ENCODE results near the gene METTL14. TPM values are rescaled to one million over a fixed set of nuclear protein-coding genes. Genes with fewer than 3 reads are reported as not detected.

The METTL14 gene
- total RNA-seq, 1 donor, result 9.2 TPM

DNA sequence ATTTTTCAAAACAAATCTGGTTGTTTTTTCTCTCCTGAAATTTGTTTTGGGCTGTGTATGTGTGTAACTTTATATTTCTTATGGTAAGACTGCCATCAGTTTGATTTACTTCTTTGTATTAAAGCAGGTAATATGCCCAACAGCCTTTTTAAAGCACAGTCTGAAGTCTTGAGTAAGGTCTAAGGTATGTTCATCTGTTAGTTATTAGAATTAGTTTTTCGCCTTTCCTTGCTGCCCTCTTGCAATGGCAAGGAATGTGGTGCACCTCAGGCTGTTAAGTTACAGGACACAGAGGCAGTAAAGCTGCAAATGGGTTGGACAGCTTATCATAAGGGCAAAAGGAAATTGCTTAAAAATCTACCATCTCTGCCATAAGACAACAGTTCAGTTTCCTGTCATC, 71.8 kb downstream of the METTL14 start:
- DNase-seq (ENCODE audit: low read depth in 2 of 3, low spot score in 2 of 3), result no peak

DNA sequence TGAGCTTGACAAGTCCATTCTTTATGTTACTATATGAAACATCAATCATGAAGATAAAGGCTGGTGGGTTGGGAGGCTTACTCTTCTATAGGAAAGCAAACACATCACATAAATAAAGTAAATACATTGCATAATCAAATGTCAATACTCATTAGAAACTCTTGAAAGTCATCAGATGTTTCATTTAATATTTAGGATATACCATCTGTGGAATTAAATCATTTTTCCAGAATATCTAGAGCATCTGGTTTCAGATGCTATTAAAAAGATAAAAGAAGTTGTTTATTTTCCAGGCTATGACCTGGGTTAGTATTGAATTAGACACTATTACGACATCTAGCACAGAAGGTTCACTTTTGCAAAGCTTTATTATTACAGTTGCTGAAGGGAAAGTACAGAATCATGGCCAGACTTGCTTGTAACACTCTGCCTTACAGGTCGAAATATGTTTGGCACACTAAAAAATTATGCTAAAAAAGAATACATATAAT, 72.6 kb downstream of the METTL14 start:
- DNase-seq (ENCODE audit: low read depth in 2 of 3, low spot score in 2 of 3), result no peak

DNA sequence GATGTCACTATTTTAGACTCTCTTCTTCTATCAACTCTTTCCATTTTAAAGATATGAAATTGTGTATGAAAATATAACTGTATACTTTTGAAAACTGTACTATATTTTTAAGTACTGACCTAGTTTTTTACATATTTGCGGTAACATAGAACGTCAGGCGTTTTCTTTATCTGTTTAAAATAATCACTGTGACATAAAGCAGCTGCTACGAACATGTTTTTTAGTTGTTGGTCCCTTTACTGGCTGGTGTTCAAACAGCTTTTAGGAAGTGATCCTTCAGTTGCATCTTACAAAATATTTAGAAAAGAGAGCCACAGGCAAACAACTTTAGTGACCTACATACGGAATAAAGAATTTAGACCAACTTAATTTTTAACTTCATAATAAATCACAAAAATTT, 73.1 kb downstream of the METTL14 start:
- no peak for DNase-seq (ENCODE audit: low read depth in 2 of 3, low spot score in 2 of 3)

DNA sequence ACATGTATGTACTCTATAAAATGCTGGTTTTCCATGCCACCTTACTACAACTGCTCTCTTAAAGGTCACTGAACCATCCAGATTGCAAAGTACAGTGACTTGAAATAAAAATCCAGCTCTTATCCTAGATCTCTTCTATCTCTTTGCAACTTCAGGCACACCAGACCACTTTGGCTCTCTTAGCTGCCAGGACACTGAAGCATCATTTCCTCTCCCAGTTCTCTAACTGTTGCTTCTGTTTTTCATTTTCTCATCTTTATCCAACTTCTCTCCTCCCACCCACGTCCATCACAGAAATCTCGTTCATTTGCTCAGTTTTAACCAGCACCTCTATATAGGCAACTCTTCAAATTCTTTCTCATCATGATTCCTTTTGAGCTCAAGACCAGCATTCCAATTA, 74.3 kb downstream of the METTL14 start:
- no peak for DNase-seq (ENCODE audit: low read depth in 2 of 3, low spot score in 2 of 3)

DNA sequence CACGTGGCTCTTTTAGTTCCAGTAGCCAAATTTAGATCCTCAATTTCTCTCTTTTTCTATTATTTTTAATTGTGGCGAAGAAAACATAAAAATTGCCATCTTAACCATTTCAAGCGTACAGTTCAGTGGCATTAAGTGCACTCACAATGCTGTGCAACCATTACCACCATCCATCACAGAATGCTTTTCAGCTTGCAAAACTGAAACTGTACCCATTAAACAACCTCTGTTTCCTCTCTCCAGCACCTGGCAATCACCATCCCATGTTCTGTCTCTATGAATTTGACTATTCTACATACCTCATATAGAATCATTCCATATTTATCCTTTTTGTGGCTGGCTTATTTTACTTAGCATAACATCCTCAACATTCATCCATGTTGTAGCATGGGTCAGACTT, 74.9 kb downstream of the METTL14 start:
- no peak for DNase-seq (ENCODE audit: low read depth in 2 of 3, low spot score in 2 of 3)

DNA sequence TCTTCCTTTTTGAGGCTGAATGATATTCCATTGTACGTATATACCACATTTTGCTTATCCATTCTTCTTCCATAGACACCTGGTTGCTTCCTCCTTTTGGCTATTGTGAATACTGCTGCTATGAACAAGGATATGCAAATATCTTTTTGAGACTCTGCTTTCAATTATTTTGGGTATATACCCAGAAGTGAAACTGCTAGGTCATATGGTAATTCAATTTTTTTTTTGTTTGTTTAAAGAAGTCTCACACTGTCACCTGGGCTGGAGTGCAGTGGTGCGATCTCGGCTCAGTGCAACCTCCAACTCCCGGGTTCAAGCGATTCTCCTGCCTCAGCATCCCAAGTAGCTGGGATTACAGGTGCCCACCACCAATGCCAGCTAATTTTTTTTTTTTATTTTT, 75.3 kb downstream of the METTL14 start:
- DNase-seq (ENCODE audit: low read depth in 2 of 3, low spot score in 2 of 3), result no peak

DNA sequence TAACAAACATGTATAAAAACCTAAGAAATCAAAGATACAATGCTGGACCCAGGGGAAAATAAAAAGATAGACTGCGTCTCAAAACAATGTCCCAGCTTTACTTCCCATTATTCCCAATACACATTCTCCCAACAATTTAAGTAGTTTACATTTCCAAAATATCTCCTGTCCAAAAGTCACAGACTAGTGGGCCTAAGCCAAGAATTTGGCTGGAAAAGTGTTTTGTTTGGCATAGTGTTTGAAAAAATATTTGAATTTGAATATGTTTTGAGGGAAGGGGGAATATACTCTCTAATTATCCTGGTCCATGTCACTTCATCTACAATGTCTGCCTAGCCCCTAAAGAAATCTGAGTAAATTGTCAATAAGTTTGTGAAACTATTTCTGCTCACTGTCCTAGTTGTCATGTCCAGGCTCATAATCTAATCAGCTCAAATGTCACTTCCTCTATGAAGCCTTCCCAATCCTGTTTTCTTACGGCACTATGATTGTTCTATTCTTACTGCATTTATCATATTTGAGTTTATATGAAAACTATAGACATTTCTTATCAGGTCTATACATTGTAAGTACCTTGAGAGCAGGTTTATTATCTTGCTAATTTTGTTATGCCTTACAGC, 76.3 kb downstream of the METTL14 start:
- DNase-seq (ENCODE audit: low read depth in 2 of 3, low spot score in 2 of 3), result no peak

DNA sequence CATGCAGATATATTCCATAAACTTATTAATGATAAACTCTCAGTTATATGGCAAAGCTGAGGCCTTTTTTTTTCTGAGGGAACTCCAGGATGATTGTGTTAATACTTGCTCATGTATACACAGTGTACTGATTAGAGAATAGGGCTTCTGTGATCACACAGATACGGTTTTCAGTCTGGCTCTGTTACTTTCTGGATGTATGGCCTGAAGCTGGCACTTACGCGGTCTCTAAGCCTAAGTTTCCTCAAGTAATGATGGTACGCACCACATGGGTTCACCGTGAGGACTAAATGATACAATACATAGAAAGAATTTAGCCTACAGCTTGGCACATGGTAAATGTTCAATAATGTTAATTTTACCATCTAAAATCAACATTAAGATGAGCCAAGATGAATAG, 77.0 kb downstream of the METTL14 start:
- no peak for DNase-seq (ENCODE audit: low read depth in 2 of 3, low spot score in 2 of 3)

DNA sequence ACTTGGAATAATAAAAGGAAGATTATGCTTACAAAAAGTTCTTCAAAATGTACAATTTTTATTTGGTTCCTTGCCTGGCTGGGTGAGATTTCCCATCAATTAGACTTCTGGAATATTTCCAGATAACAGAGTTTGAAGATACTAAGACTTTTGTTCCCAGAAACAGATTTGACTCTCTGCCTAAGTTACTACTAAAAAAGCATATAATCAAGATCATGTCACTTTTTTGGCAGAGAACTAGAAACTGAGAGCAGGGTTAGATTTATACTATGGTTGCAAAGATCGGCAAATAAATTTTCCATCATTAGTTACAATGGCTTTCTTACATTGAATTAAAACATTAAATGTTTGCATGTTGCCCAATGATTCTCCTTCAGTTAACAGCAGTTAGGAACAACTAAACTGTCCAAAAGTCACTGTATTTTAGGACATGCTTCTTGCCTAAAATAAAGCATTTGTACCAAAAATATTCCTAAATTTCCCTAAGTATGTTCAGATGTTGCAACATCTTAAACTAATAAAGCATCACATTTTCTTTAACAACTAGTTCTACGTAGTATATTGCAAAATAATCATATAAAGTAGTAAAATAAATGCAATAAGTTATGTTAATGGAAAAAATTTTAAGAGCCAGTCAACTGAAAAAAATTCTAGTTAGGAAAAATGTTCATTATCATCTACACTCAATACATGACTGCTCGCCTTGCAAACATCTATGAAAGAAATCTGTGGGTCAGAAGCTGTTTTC, 77.7 kb downstream of the METTL14 start:
- DNase-seq (ENCODE audit: low read depth in 2 of 3, low spot score in 2 of 3), result no peak

Small RNAs within 50 kb of the gene (small RNA-seq; reads per million reads assigned to genes)
- gene SEPT14P4, result not detected

Other genes with a start within 250 kb of the METTL14 start
- 16.2 TPM for gene SEC24D, start 150.7 kb downstream of the METTL14 start, total RNA-seq
- 0.27 TPM for gene SYNPO2, start 203.5 kb downstream of the METTL14 start, total RNA-seq

Measured in hematopoietic multipotent progenitor cell (in vitro differentiated cells).